Measurements from ENCODE around the gene CCDC63. TPM values are rescaled to one million over a fixed set of nuclear protein-coding genes. Genes with fewer than 3 reads are reported as not detected.

The CCDC63 gene
- total and polyA plus RNA-seq, 2 of the 13 experiments (the other 11 are each of a cell fraction or from before 2014, with no cell fraction given), result not detected

- intact Hi-C loops (cut with micrococcal nuclease; ENCODE audit: unreplicated experiment) (loop anchor here (1.0 to 5.0 kb wide), 3 partner anchors 62 to 122 kb away; partner anchors contain the start of gene PPP1CC), in situ Hi-C loops (cut with HindIII; ENCODE audit: extremely low pct_ligation_motif_present, low pct_unique_long_range_greater_than_20kb) (loop anchor here (5.0 kb wide), 2 partner anchors 84 to 124 kb away; partner anchors contain the start of gene PPP1CC)
- FAIRE-seq, result peak; percentile 79
- ChIA-PET POLR2A (interaction anchor here (1.1 kb wide), 1 partner anchor 84 kb away, joined by 3 read pairs; no protein-coding TSS in a partner anchor), CTCF (ENCODE audit: low intra/inter-chr PET ratio, low total read pairs) (interaction anchor here (0.7 to 3.0 kb wide), 4 partner anchors 61 to 275 kb away, joined by 4 to 16 read pairs (median 4); no protein-coding TSS in a partner anchor)
- H3K4me3 ChIP-seq (replicated peaks in 1 of 3; ENCODE audit: insufficient read depth in 1 of 3, low read depth in 2 of 3, low read length in 3 of 3), result peak overlapping the region in 1 of 3 experiments; percentile 43; a peak in 1 of 6 replicates
- H2AFZ ChIP-seq (ENCODE audit: low read length), result peak overlapping the region; percentile 71
- BruUV-seq (replicated peaks), result no TSS peak
- H3K36me3 ChIP-seq (replicated peaks in 1 of 2; ENCODE audit: control insufficient read depth in 1 of 2, insufficient read depth in 2 of 2, low read length in 2 of 2), result no peaks in the 10 kb centered on the region
- H3K79me2 ChIP-seq (ENCODE audit: insufficient read depth, low read length), result no peaks in the 10 kb centered on the region
- ATAC-seq, result peak; percentile 90
- H3K27ac ChIP-seq (ENCODE audit: extremely low read length, insufficient read depth, low read length), result no peak overlapping the region
- H3K9me3 ChIP-seq (ENCODE audit: low read length), result no peaks in the 10 kb centered on the region
- H3K4me1 ChIP-seq (ENCODE audit: insufficient read depth, low read length), result peaks cover 33% of the 10 kb centered on the region
- H3K4me2 ChIP-seq (ENCODE audit: low read depth, low read length), result peak overlapping the region; percentile 68
- no peaks in the 10 kb centered on the region for H4K20me1 ChIP-seq (ENCODE audit: insufficient read depth, low read length)
- WGBS (ENCODE audit: low lambda C conversion rate), result 22% methylated on average over 14 of the region's 14 CpGs
- DNase-seq (ENCODE audit: low spot score), result peak; percentile 80
- H3K9ac ChIP-seq (ENCODE audit: insufficient read depth, low read depth, low read length), result no peak overlapping the region
- no peaks in the 10 kb centered on the region; a peak in 1 of 5 replicates for H3K27me3 ChIP-seq (ENCODE audit: control insufficient read depth in 1 of 2, insufficient read depth in 2 of 2, low read length in 2 of 2)
- TF ChIP-seq TFDP2 (CRISPR knock-in tag; IDR thresholded peaks at IDR 0.05) (no peak), ZNF501 (CRISPR knock-in tag; IDR thresholded peaks at IDR 0.05) (0 out of 2 replicates have a peak, but pooled peaks have one; percentile 41), ZBED4 (CRISPR knock-in tag; IDR thresholded peaks at IDR 0.05; ENCODE audit: borderline replicate concordance) (no peak), GPN1 (CRISPR knock-in tag; IDR thresholded peaks at IDR 0.05; ENCODE audit: borderline replicate concordance) (no peak), TAF1 (CRISPR knock-in tag; IDR thresholded peaks at IDR 0.05) (no peak), ZNF34 (CRISPR knock-in tag; IDR thresholded peaks at IDR 0.05; ENCODE audit: borderline replicate concordance) (no peak), ZNF704 (CRISPR knock-in tag; IDR thresholded peaks at IDR 0.05; ENCODE audit: borderline replicate concordance) (no peak), ZNF326 (CRISPR knock-in tag; IDR thresholded peaks at IDR 0.05; ENCODE audit: borderline replicate concordance) (no peak), ZBTB33 (CRISPR knock-in tag; IDR thresholded peaks at IDR 0.05) (peak; percentile 62; the same call in 1 of the 2 replicates), ESRRA (CRISPR knock-in tag; IDR thresholded peaks at IDR 0.05; ENCODE audit: low read depth) (no peak), MEF2D (CRISPR knock-in tag; IDR thresholded peaks at IDR 0.05) (no peak), ZNF749 (CRISPR knock-in tag; IDR thresholded peaks at IDR 0.05; ENCODE audit: borderline replicate concordance) (no peak), CENPX (CRISPR knock-in tag; IDR thresholded peaks at IDR 0.05) (no peak), XRCC5 (optimal IDR thresholded peaks at IDR 0.05; ENCODE audit: low read length) (peak; percentile 63), MEIS1 (CRISPR knock-in tag; IDR thresholded peaks at IDR 0.05; ENCODE audit: borderline replicate concordance) (no peak)
These were observed 20.1 kb upstream of the CCDC63 start for GRCh38 chr12:110826592-110827200.

Measured in HepG2 (cell line).